ENCODE measurements around the gene EXOC1L. TPM values are rescaled to one million over a fixed set of nuclear protein-coding genes. Genes with fewer than 3 reads are reported as not detected.

Gene EXOC1L
- total and polyA plus RNA-seq, 8 donors = not detected

DNA sequence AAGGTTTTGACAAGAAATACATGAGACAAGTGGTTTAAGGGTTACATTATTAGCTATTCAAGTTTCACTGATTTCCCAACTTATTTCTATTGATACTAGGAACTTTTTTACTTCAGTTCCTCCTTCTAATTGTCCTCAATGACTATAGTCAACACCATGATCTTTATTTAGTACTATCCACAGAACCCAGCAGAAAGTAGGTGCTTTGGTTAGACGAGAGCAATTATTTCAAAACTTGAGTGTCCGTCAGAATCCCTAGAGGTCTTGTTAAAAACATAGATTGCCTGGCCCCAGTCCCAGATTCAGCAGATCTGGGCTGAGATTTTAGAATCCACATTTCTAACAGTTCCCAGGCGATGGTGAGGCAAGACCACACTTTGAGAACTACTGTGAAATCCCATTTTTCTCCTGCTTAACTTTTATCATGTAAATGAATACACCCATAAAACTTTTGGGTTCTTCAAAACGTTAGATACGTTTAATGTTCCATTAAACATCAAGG, 51.8 kb downstream of the EXOC1L start:
- no peak overlapping the region for H3K4me3 ChIP-seq
- no peak for DNase-seq
- TF ChIP-seq, protein P1, sequence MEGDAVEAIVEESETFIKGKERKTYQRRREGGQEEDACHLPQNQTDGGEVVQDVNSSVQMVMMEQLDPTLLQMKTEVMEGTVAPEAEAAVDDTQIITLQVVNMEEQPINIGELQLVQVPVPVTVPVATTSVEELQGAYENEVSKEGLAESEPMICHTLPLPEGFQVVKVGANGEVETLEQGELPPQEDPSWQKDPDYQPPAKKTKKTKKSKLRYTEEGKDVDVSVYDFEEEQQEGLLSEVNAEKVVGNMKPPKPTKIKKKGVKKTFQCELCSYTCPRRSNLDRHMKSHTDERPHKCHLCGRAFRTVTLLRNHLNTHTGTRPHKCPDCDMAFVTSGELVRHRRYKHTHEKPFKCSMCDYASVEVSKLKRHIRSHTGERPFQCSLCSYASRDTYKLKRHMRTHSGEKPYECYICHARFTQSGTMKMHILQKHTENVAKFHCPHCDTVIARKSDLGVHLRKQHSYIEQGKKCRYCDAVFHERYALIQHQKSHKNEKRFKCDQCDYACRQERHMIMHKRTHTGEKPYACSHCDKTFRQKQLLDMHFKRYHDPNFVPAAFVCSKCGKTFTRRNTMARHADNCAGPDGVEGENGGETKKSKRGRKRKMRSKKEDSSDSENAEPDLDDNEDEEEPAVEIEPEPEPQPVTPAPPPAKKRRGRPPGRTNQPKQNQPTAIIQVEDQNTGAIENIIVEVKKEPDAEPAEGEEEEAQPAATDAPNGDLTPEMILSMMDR (IDR thresholded peaks at IDR 0.05) = no peak
- H3K9me3 ChIP-seq = no peaks in the 10 kb centered on the region
- FAIRE-seq = no peak
- no peaks in the 10 kb centered on the region for H3K27me3 ChIP-seq
- WGBS, 2 donors = 72 to 78% methylated on average over 5 of the region's 5 CpGs
- no peak overlapping the region for H3K27ac ChIP-seq
- no peak for ATAC-seq
- intact Hi-C loops (cut with DNase I) = no loop called here
- peaks cover 0 to 5% (median 5%) of the 10 kb centered on the region in 3 donors for H3K4me1 ChIP-seq
- peaks cover 0 to 44% (median 13%) of the 10 kb centered on the region in 3 donors for H3K36me3 ChIP-seq

DNA sequence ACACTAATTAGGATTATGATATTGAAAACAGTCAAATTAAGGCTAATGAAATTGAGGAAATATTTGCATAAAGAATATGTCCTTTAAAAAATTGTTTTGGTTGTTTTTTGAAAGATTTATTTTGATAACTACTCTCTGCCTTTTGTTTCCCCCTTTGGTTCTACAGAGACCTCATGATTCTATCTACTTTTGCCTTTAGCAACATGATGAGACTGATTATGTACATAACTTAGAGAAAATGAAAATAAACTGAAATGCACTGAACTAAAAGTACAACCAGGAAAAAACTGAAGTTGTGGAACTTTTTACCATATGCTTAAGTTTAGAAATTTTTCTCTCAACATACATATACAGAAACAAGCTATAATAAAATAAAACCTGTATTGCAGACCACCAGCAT, 55.2 kb downstream of the EXOC1L start:
- ATAC-seq = no peak
- H3K36me3 ChIP-seq = peaks cover 3 to 29% (median 7%) of the 10 kb centered on the region in 3 donors
- FAIRE-seq = no peak

DNA sequence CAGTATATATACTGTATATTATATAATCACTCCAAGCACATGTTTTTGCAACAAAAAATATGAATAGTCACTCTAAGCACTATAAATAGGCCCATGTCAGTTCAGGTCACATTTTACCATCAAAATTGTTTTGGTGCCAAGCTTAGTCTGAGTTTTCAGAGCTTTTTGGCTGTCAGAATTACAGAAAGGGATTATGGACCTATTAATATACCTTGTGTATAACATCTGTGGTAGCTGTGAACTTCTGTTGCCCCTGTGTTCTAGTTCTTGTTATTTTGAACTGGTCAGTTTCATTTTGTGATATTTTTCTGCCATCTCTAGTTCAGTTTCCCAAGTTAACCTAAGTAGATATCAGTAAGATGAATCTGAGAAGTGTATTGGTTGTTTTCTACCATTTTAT, 56.8 kb downstream of the EXOC1L start:
- Histone ChIP-seq H3K9me3 (no peaks in the 10 kb centered on the region), H3K36me3 (peaks cover 0 to 13% (median 3%) of the 10 kb centered on the region in 3 donors), H3K4me1 (no peaks in the 10 kb centered on the region), H3K27me3 (no peaks in the 10 kb centered on the region), H3K27ac (no peak overlapping the region), H3K4me3 (no peak overlapping the region)
- DNase-seq (no peak), FAIRE-seq (no peak), ATAC-seq (no peak)
- intact Hi-C loops (cut with DNase I) = no loop called here
- TF ChIP-seq, protein P1 (IDR thresholded peaks at IDR 0.05) = no peak

More for the DNA sequence above, 55.2 kb downstream of the EXOC1L start:
- Histone ChIP-seq H3K9me3 (no peaks in the 10 kb centered on the region), H3K4me3 (no peak overlapping the region), H3K27me3 (no peaks in the 10 kb centered on the region), H3K4me1 (no peaks in the 10 kb centered on the region), H3K27ac (no peak overlapping the region)
- TF ChIP-seq, protein P1 (IDR thresholded peaks at IDR 0.05) = no peak
- DNase-seq = no peak
- intact Hi-C loops (cut with DNase I) = no loop called here

DNA sequence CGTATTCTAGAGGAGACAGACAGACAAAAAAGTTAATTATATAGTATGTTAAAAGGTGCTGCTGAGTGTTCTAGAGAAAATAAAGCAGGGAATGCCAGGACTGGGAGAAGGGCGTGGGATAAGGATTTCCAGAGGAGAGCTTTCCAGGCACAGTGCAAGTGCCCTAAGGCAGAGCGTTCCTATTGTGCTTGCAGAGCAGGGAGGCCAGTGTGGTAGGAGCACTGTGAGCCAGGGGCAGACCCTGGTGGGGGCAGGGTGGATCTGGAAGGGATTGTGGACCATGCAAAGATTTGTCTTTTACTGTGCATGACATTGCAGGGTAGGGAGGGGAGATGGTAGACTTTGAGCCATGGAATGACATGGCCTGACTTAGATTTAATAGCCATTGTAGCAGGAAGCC, 59.6 kb downstream of the EXOC1L start:
- DNase-seq = no peak
- peaks cover 0 to 3% (median 0%) of the 10 kb centered on the region in 3 donors for H3K36me3 ChIP-seq
- intact Hi-C loops (cut with DNase I) = no loop called here
- ATAC-seq = no peak
- no peak overlapping the region for H3K4me3 ChIP-seq
- H3K27me3 ChIP-seq = no peaks in the 10 kb centered on the region
- no peaks in the 10 kb centered on the region for H3K4me1 ChIP-seq
- no peaks in the 10 kb centered on the region for H3K9me3 ChIP-seq
- TF ChIP-seq, protein P1 (IDR thresholded peaks at IDR 0.05) = no peak
- no peak overlapping the region for H3K27ac ChIP-seq
- FAIRE-seq = no peak
- 94 to 97% methylated on average over 3 of the region's 3 CpGs for WGBS, 2 donors

DNA sequence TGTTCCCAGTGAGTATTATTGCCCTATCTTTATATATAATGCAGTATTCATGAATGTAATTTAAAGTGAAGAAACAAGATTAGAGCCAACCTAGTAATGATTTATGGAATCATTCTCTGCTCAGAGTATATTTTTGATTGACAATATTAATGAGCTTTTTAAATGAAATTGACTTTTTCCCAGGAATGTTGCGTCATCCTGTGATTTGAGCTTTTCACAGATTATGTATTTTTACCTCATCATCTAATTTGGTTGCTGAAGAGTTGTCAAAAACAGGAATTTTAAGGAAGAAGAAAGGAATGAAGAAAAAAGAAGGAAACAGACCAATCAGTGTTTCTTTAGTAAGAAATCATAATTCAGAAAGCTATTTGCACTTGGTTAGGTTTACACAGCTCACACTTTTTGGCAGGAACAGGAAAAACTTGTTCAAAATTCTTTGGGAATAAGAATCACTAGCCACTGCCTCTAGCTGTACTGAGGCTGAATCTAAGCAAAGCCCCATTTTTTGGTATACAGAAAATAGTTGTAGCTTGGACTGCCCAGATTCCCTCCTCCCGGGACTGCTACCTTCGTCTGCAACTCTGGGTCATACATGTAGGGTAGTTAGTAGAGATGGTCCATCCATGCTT, 61.2 kb downstream of the EXOC1L start:
- H3K36me3 ChIP-seq = peaks cover 0 to 3% (median 0%) of the 10 kb centered on the region in 3 donors
- ATAC-seq (no peak), DNase-seq (no peak), FAIRE-seq (no peak)
- TF ChIP-seq, protein P1 (IDR thresholded peaks at IDR 0.05) = no peak
- no peaks in the 10 kb centered on the region for H3K4me1 ChIP-seq
- H3K4me3 ChIP-seq = no peak overlapping the region
- H3K9me3 ChIP-seq = no peaks in the 10 kb centered on the region
- no peaks in the 10 kb centered on the region for H3K27me3 ChIP-seq
- intact Hi-C loops (cut with DNase I) = no loop called here
- H3K27ac ChIP-seq = no peak overlapping the region
- WGBS, 2 donors = 93 to 95% methylated on average over 3 of the region's 3 CpGs

Data from pancreas (tissue), 10 donors.